ENCODE data around the gene PPP1R18.

- TF ChIP-seq CTCF (IDR thresholded peaks at IDR 0.05; ENCODE audit: poor library complexity) (peak; percentile 22), EZH2phosphoT487 (IDR thresholded peaks at IDR 0.05; ENCODE audit: low read depth, severe bottlenecking, unreplicated experiment) (no peak), EZH2 (IDR thresholded peaks at IDR 0.05; ENCODE audit: borderline replicate concordance) (no peak)
Measured at GRCh38 chr6:30687659-30688431, 1.4 kb upstream of the PPP1R18 start.

Data from hepatocyte (in vitro differentiated cells).